CD4-positive, alpha-beta memory T cell (primary cell): ENCODE measurements around the gene CGB3. TPM values are rescaled to one million over a fixed set of nuclear protein-coding genes. Genes with fewer than 3 reads are reported as not detected.

Experiments used
- CTCF ChIA-PET: fragments of 350-600 bp; sonication (Branson Sonifier 250); formaldehyde crosslinking; loops from one replicate; lab custom pipeline; 2021; ENCODE audit warnings: inconsistent platforms; ENCODE audit not compliant: partially characterized antibody; lab: Charles Lee
- POLR2A ChIA-PET: fragments of 350-600 bp; sonication (Branson Sonifier 250); formaldehyde crosslinking; loops from one replicate; lab custom pipeline; 2021; ENCODE audit not compliant: partially characterized antibody; lab: Charles Lee
- DNase-seq, 5 donors: peaks; one replicate each; pipeline versions ENCODE4 v3.0.0 to v3.0.0-alpha.2; 2020 to 2022; ENCODE audit warnings: mixed read lengths in 1 of 5
- H3K27ac ChIP-seq: one replicate; pipeline ENCODE4 v1.7.0; 2013; ENCODE audit warnings: low read depth, low read length
- H3K27me3 ChIP-seq: 2 replicates; pipeline ENCODE4 v1.7.0; 2013; ENCODE audit warnings: mild to moderate bottlenecking, low read length, moderate library complexity; ENCODE audit not compliant: insufficient read depth
- H3K36me3 ChIP-seq: 2 replicates; pipeline ENCODE4 v1.7.0; 2013; ENCODE audit warnings: mild to moderate bottlenecking, low read length, moderate library complexity; ENCODE audit not compliant: insufficient read depth
- H3K4me1 ChIP-seq: 2 replicates; pipeline ENCODE4 v1.7.0; 2013; ENCODE audit warnings: mild to moderate bottlenecking, low read length, moderate library complexity; ENCODE audit not compliant: insufficient read depth
- H3K4me3 ChIP-seq, 2 donors: one replicate each; pipeline ENCODE4 v1.7.0; 2013; ENCODE audit warnings: low read length in 2 of 2, mild to moderate bottlenecking in 1 of 2
- H3K9me3 ChIP-seq, 2 donors: one replicate each; pipeline ENCODE4 v1.7.0; 2013; ENCODE audit warnings: low read length in 2 of 2, control low read depth in 1 of 2; ENCODE audit not compliant: control insufficient read depth in 1 of 2
- H3K27ac Mint-ChIP-seq, 7 donors: one replicate each; pipeline ENCODE4 v1.8.0; 2020 to 2021; ENCODE audit warnings: mixed read lengths in 7 of 7, mild to moderate bottlenecking in 6 of 7, inconsistent platforms in 3 of 7, moderate library complexity in 3 of 7
- H3K27me3 Mint-ChIP-seq, 2 donors: one replicate each; pipeline ENCODE4 v1.8.0; 2020 to 2021; ENCODE audit warnings: mixed read lengths in 2 of 2
- H3K36me3 Mint-ChIP-seq, 2 donors: one replicate each; pipeline ENCODE4 v1.8.0; 2020 to 2021; ENCODE audit warnings: mixed read lengths in 2 of 2, inconsistent platforms in 1 of 2, mild to moderate bottlenecking in 1 of 2
- H3K4me1 Mint-ChIP-seq, 4 donors: one replicate each; pipeline ENCODE4 v1.8.0; 2020 to 2021; ENCODE audit warnings: mixed read lengths in 4 of 4, mild to moderate bottlenecking in 1 of 4
- H3K4me3 Mint-ChIP-seq, 8 donors: one replicate each; pipeline ENCODE4 v1.8.0; 2020 to 2021; ENCODE audit warnings: mixed read lengths in 8 of 8, mild to moderate bottlenecking in 7 of 8, moderate library complexity in 6 of 8, inconsistent platforms in 3 of 8
- H3K9me3 Mint-ChIP-seq, 8 donors: one replicate each; pipeline ENCODE4 v1.8.0; 2020 to 2021; ENCODE audit warnings: mixed read lengths in 8 of 8, mild to moderate bottlenecking in 5 of 8, inconsistent platforms in 3 of 8, moderate library complexity in 1 of 8
- intact Hi-C: fragments of 100-400 bp; cut with micrococcal nuclease; formaldehyde crosslinking; loops from one replicate; pipeline ENCODE4 v1.15.1; 2023
- polyA plus RNA-seq, 2 donors: library from polyadenylated mRNA; unstranded; fragments of 300-500 nt; fragmentation: Illumina TruSeq; gene quantifications; one replicate each; pipeline ENCODE4 v1.2.3, GENCODE V29; 2021
- total RNA-seq, 2 experiments: library from RNA; stranded (reverse); gene quantifications; one replicate each; pipeline ENCODE4 v1.2.3, GENCODE V29; 2021

Gene CGB3
- total and polyA plus RNA-seq, 4 experiments from 2014 or later: not detected

- Mint-ChIP-seq H3K27me3 (no peaks in the 10 kb centered on the region), H3K36me3 (peaks cover 4 to 26% of the 10 kb centered on the region in 2 donors), H3K4me3 (peak overlapping the region in 4 of 8 donors; percentile 15 to 30 (median 20)), H3K4me1 (peaks cover 24 to 46% (median 31%) of the 10 kb centered on the region in 4 donors), H3K27ac (peak overlapping the region in 4 of 7 donors; percentile 14 to 53 (median 30)), H3K9me3 (no peaks in the 10 kb centered on the region)
- no peak overlapping the region for H3K4me3 ChIP-seq
- H3K4me1 ChIP-seq: peaks cover 30% of the 10 kb centered on the region
- intact Hi-C loops: loop anchor here (5.0 to 10.0 kb wide), 2 partner anchors 64 to 353 kb away; partner anchors contain the start of genes CGB7 and DBP
- no peaks in the 10 kb centered on the region for H3K27me3 ChIP-seq
- H3K9me3 ChIP-seq: no peaks in the 10 kb centered on the region
- no peak overlapping the region for H3K27ac ChIP-seq
- ChIA-PET POLR2A (interaction anchor here (4.1 kb wide), 1 partner anchor 24 kb away, joined by 68 read pairs; the partner anchor contains the start of gene FTL), CTCF (no interaction called here)
- no peak for DNase-seq
- H3K36me3 ChIP-seq: no peaks in the 10 kb centered on the region
Measured at GRCh38 chr19:48990400-48990799, 33.7 kb downstream of the CGB3 start.

- H3K27me3 Mint-ChIP-seq: no peaks in the 10 kb centered on the region
- Histone ChIP-seq H3K36me3 (peaks cover 5% of the 10 kb centered on the region), H3K9me3 (no peaks in the 10 kb centered on the region), H3K27ac (no peak overlapping the region), H3K4me1 (peaks cover 28% of the 10 kb centered on the region), H3K4me3 (no peak overlapping the region), H3K27me3 (no peaks in the 10 kb centered on the region)
- H3K9me3 Mint-ChIP-seq: no peaks in the 10 kb centered on the region
- peaks cover 4 to 26% of the 10 kb centered on the region in 2 donors for H3K36me3 Mint-ChIP-seq
- H3K4me3 Mint-ChIP-seq: peak overlapping the region in 1 of 8 donors; percentile 30
- peaks cover 19 to 40% (median 27%) of the 10 kb centered on the region in 4 donors for H3K4me1 Mint-ChIP-seq
- DNase-seq: no peak
- H3K27ac Mint-ChIP-seq: peak overlapping the region in 1 of 7 donors; percentile 53
- intact Hi-C loops: loop anchor here (5.0 to 10.0 kb wide), 2 partner anchors 65 to 352 kb away; partner anchors contain the start of genes CGB7 and DBP
- ChIA-PET POLR2A (no interaction called here), CTCF (interaction anchor here (1.1 to 1.3 kb wide), 2 partner anchors 11 to 14 kb away, joined by 3 read pairs; no protein-coding TSS in a partner anchor)
Measured at GRCh38 chr19:48989701-48990291, 34.3 kb downstream of the CGB3 start.

- Histone ChIP-seq H3K9me3 (no peaks in the 10 kb centered on the region), H3K27me3 (no peaks in the 10 kb centered on the region), H3K36me3 (peaks cover 5% of the 10 kb centered on the region), H3K27ac (no peak overlapping the region), H3K4me1 (peaks cover 18% of the 10 kb centered on the region), H3K4me3 (no peak overlapping the region)
- Mint-ChIP-seq H3K4me3 (no peak overlapping the region), H3K9me3 (no peaks in the 10 kb centered on the region), H3K27ac (peak overlapping the region in 1 of 7 donors; percentile 50), H3K27me3 (no peaks in the 10 kb centered on the region), H3K4me1 (peaks cover 16 to 32% (median 20%) of the 10 kb centered on the region in 4 donors), H3K36me3 (peaks cover 4 to 26% of the 10 kb centered on the region in 2 donors)
- no peak for DNase-seq
- ChIA-PET POLR2A (no interaction called here), CTCF (interaction anchor here (1.1 to 1.3 kb wide), 2 partner anchors 10 to 13 kb away, joined by 3 read pairs; no protein-coding TSS in a partner anchor)
- intact Hi-C loops: no loop called here
Measured at GRCh38 chr19:48988860-48989259, 35.3 kb downstream of the CGB3 start.

GRCh38 chr19:48988286-48988685 is 35.8 kb downstream of the CGB3 start:
- Histone ChIP-seq H3K36me3 (peaks cover 5% of the 10 kb centered on the region), H3K27me3 (no peaks in the 10 kb centered on the region), H3K27ac (no peak overlapping the region), H3K4me3 (no peak overlapping the region), H3K9me3 (no peaks in the 10 kb centered on the region), H3K4me1 (peaks cover 18% of the 10 kb centered on the region)
- intact Hi-C loops: no loop called here
- peak overlapping the region in 2 of 7 donors; percentile 29 to 55 for H3K27ac Mint-ChIP-seq
- no peak overlapping the region for H3K4me3 Mint-ChIP-seq
- ChIA-PET CTCF (no interaction called here), POLR2A (no interaction called here)
- no peak for DNase-seq
- H3K4me1 Mint-ChIP-seq: peaks cover 14 to 26% (median 17%) of the 10 kb centered on the region in 4 donors
- H3K9me3 Mint-ChIP-seq: no peaks in the 10 kb centered on the region
- H3K36me3 Mint-ChIP-seq: peaks cover 4 to 24% of the 10 kb centered on the region in 2 donors
- H3K27me3 Mint-ChIP-seq: no peaks in the 10 kb centered on the region

- H3K27me3 ChIP-seq: no peaks in the 10 kb centered on the region
- H3K4me3 ChIP-seq: no peak overlapping the region
- Mint-ChIP-seq H3K27me3 (no peaks in the 10 kb centered on the region), H3K4me3 (no peak overlapping the region), H3K27ac (peak overlapping the region in 3 of 7 donors; percentile 39 to 75 (median 41)), H3K36me3 (peaks cover 4 to 24% of the 10 kb centered on the region in 2 donors), H3K9me3 (no peaks in the 10 kb centered on the region), H3K4me1 (peaks cover 12 to 17% (median 12%) of the 10 kb centered on the region in 4 donors)
- CTCF ChIA-PET: interaction anchor here (1.3 to 1.8 kb wide), 2 partner anchors 16 to 199 kb away, joined by 3 to 4 read pairs; no protein-coding TSS in a partner anchor
- DNase-seq: no peak
- H3K9me3 ChIP-seq: no peaks in the 10 kb centered on the region
- intact Hi-C loops: no loop called here
- H3K36me3 ChIP-seq: peaks cover 10% of the 10 kb centered on the region
- POLR2A ChIA-PET: interaction anchor here (1.0 kb wide), 1 partner anchor 11 kb away, joined by 3 read pairs; no protein-coding TSS in a partner anchor
- H3K27ac ChIP-seq: no peak overlapping the region
- peaks cover 15% of the 10 kb centered on the region for H3K4me1 ChIP-seq
Measured at GRCh38 chr19:48987323-48987722, 36.8 kb downstream of the CGB3 start.

- peaks cover 4 to 12% (median 7%) of the 10 kb centered on the region in 4 donors for H3K4me1 Mint-ChIP-seq
- H3K27me3 Mint-ChIP-seq: no peaks in the 10 kb centered on the region
- intact Hi-C loops: no loop called here
- Histone ChIP-seq H3K4me3 (no peak overlapping the region), H3K9me3 (no peaks in the 10 kb centered on the region), H3K27me3 (no peaks in the 10 kb centered on the region), H3K4me1 (peaks cover 4% of the 10 kb centered on the region), H3K27ac (no peak overlapping the region), H3K36me3 (peaks cover 10% of the 10 kb centered on the region)
- DNase-seq: no peak
- CTCF ChIA-PET: interaction anchor here (0.9 to 1.8 kb wide), 3 partner anchors 14 to 198 kb away, joined by 3 to 4 read pairs (median 4); no protein-coding TSS in a partner anchor
- no peak overlapping the region for H3K27ac Mint-ChIP-seq
- no peaks in the 10 kb centered on the region for H3K9me3 Mint-ChIP-seq
- POLR2A ChIA-PET: no interaction called here
- H3K36me3 Mint-ChIP-seq: peaks cover 8 to 31% of the 10 kb centered on the region in 2 donors
- no peak overlapping the region for H3K4me3 Mint-ChIP-seq
Measured at GRCh38 chr19:48986211-48986610, 37.9 kb downstream of the CGB3 start.

- no peaks in the 10 kb centered on the region for H3K27me3 Mint-ChIP-seq
- no peak overlapping the region for H3K4me3 Mint-ChIP-seq
- peaks cover 0 to 8% (median 6%) of the 10 kb centered on the region in 4 donors for H3K4me1 Mint-ChIP-seq
- Histone ChIP-seq H3K27me3 (no peaks in the 10 kb centered on the region), H3K4me1 (no peaks in the 10 kb centered on the region), H3K4me3 (no peak overlapping the region), H3K9me3 (no peaks in the 10 kb centered on the region), H3K27ac (no peak overlapping the region), H3K36me3 (peaks cover 10% of the 10 kb centered on the region)
- no peak overlapping the region for H3K27ac Mint-ChIP-seq
- peaks cover 8 to 31% of the 10 kb centered on the region in 2 donors for H3K36me3 Mint-ChIP-seq
- ChIA-PET POLR2A (interaction anchor here (1.5 kb wide), 1 partner anchor 15 kb away, joined by 3 read pairs; no protein-coding TSS in a partner anchor), CTCF (interaction anchor here (0.9 to 1.8 kb wide), 2 partner anchors 15 to 197 kb away, joined by 4 read pairs; no protein-coding TSS in a partner anchor)
- intact Hi-C loops: no loop called here
- DNase-seq: no peak
- H3K9me3 Mint-ChIP-seq: no peaks in the 10 kb centered on the region
Measured at GRCh38 chr19:48985711-48986110, 38.4 kb downstream of the CGB3 start.
